ENCODE data around the gene RXFP1. TPM values are rescaled to one million over a fixed set of nuclear protein-coding genes. Genes with fewer than 3 reads are reported as not detected.

RXFP1 gene
- total RNA-seq, 1 donor from 2014 or later: not detected

GRCh38 chr4:158669310-158669709 lies 147.6 kb downstream of the RXFP1 start:
- no peak for DNase-seq (ENCODE audit: extremely low read depth, low read depth, low spot score)

- DNase-seq (ENCODE audit: extremely low read depth, low read depth, low spot score): peak; percentile 64
Measured at GRCh38 chr4:158670975-158671664, 149.4 kb downstream of the RXFP1 start.

GRCh38 chr4:158671665-158671914 lies 149.9 kb downstream of the RXFP1 start, which contains the start of gene C4orf46:
TSS of gene C4orf46 (minus strand) at chr4:158671887. CDS start at chr4:158671801, 86 bp downstream.
- DNase-seq (ENCODE audit: extremely low read depth, low read depth, low spot score): no peak

GRCh38 chr4:158671915-158672806 lies 150.5 kb downstream of the RXFP1 start, which contains the start of gene ETFDH:
TSS of gene ETFDH (plus strand) at chr4:158672296. CDS start at chr4:158672457, 161 bp downstream.
- DNase-seq (ENCODE audit: extremely low read depth, low read depth, low spot score): peak; percentile 97

- no peak for DNase-seq (ENCODE audit: extremely low read depth, low read depth, low spot score)
Measured at GRCh38 chr4:158673633-158674032, 152.0 kb downstream of the RXFP1 start.

- no peak for DNase-seq (ENCODE audit: extremely low read depth, low read depth, low spot score)
Measured at GRCh38 chr4:158676076-158676475, 154.4 kb downstream of the RXFP1 start.

GRCh38 chr4:158678767-158679166 lies 157.1 kb downstream of the RXFP1 start:
- no peak for DNase-seq (ENCODE audit: extremely low read depth, low read depth, low spot score)

GRCh38 chr4:158681629-158682028 lies 159.9 kb downstream of the RXFP1 start:
- DNase-seq (ENCODE audit: extremely low read depth, low read depth, low spot score): no peak

GRCh38 chr4:158682066-158682465 lies 160.4 kb downstream of the RXFP1 start:
- DNase-seq (ENCODE audit: extremely low read depth, low read depth, low spot score): no peak

- no peak for DNase-seq (ENCODE audit: extremely low read depth, low read depth, low spot score)
Measured at GRCh38 chr4:158688813-158689212, 167.1 kb downstream of the RXFP1 start.

Other genes with a start within 250 kb of the RXFP1 start
- 11.1 and 13.8 TPM in 2 replicates for gene C4orf46, start 150.0 kb downstream of the RXFP1 start, total RNA-seq
- gene ETFDH, start 150.4 kb downstream of the RXFP1 start, total RNA-seq: 20.0 and 33.1 TPM in 2 replicates
- gene PPID, start 201.5 kb downstream of the RXFP1 start, total RNA-seq: 33.2 and 35.5 TPM in 2 replicates
- gene FNIP2, start 247.1 kb downstream of the RXFP1 start, total RNA-seq: 24.2 and 25.2 TPM in 2 replicates